AG09319 (cell line): ENCODE measurements around the gene THSD4.

Experiments
- DNase-seq: peaks from one replicate; pipeline ENCODE4 v3.0.0-alpha.2; 2010; ENCODE audit warnings: low read depth; ENCODE audit errors: extremely low read depth
- TF ChIP-seq, protein P1 (sequence below): IDR thresholded peaks from 2 replicates; pipeline ENCODE4 v1.5.1; 2011; ENCODE audit warnings: low read depth, mild to moderate bottlenecking, inconsistent platforms, low read length, moderate library complexity

The THSD4 gene

DNA sequence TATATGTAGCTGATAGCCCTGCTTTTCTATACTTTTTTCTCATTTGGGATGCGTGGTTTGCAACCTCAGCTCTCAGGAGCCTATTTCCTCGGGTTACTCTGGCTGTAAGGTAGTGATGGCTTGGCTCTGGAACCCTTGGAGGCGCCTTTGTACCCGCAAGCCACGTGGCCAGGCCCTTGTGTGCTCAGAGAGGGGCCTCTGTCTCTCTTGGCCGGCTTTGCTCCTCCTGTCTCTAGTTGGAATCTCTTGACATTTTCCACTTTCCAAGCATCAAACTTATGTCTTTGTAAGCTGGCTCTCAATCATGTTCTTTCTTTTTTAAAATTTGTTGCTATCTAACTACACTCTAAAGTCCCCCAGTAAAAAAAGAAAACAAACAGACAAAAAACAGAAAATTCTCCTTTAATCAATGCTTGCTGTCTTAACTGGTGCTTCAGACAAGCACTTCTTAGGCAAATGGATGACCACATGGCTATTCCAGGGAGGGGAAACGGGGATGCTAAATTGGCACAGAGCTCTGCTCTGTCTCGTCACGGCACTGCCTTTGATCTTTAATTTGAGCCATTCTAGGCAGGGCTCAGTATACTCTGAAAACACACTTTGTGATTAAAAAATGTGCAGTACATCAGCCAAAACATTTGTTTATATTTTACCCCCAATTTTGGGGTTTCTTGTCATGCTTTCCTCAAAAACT is 514.7 kb downstream of the THSD4 start:
- TF ChIP-seq, protein P1, sequence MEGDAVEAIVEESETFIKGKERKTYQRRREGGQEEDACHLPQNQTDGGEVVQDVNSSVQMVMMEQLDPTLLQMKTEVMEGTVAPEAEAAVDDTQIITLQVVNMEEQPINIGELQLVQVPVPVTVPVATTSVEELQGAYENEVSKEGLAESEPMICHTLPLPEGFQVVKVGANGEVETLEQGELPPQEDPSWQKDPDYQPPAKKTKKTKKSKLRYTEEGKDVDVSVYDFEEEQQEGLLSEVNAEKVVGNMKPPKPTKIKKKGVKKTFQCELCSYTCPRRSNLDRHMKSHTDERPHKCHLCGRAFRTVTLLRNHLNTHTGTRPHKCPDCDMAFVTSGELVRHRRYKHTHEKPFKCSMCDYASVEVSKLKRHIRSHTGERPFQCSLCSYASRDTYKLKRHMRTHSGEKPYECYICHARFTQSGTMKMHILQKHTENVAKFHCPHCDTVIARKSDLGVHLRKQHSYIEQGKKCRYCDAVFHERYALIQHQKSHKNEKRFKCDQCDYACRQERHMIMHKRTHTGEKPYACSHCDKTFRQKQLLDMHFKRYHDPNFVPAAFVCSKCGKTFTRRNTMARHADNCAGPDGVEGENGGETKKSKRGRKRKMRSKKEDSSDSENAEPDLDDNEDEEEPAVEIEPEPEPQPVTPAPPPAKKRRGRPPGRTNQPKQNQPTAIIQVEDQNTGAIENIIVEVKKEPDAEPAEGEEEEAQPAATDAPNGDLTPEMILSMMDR: no peak
- peak; percentile 70 for DNase-seq

- TF ChIP-seq, protein P1: no peak
- no peak for DNase-seq
These were observed 515.2 kb downstream of the THSD4 start for GRCh38 chr15:71630475-71630809.

DNA sequence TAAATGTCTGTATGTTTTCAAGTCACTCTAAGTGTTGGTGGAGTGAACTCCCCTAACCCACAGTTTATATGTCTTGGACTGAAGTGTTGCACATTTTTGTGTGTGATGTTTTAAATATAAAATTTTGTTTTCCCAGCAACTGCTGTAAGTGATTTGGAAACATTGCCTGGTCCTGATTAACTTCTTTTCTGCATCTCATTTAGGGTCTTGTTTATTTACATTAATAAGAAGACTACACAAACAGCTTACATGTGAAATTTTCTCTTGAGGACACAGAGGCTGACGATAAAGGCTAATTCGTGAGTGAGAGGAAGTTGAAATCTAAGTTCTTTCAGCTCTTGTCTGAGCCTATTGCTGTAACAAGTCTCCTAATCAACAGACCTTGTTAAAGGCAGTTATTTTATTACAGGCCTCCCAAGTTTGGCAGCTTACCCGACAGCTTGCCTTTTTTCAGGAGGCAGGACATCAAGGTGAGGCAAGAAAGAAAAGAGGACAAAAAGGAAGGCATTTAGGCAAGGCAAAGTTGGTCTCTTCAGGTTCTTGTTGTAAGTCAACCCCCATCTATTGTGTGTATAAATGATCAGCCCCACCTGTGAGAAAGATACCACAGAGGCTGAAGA is 517.4 kb downstream of the THSD4 start:
- peak; percentile 74 for DNase-seq
- TF ChIP-seq, protein P1: no peak

GRCh38 chr15:71634820-71635560 is 519.7 kb downstream of the THSD4 start:
- TF ChIP-seq, protein P1: no peak
- DNase-seq: peak; percentile 61

- TF ChIP-seq, protein P1: no peak
- DNase-seq: no peak
These were observed 520.5 kb downstream of the THSD4 start for GRCh38 chr15:71635735-71636134.

- TF ChIP-seq, protein P1: no peak
These were observed 523.6 kb downstream of the THSD4 start for GRCh38 chr15:71638876-71639275.

GRCh38 chr15:71639471-71639870 is 524.2 kb downstream of the THSD4 start:
- TF ChIP-seq, protein P1: no peak
- no peak for DNase-seq

More at GRCh38 chr15:71638876-71639275, 523.6 kb downstream of the THSD4 start:
- no peak for DNase-seq
